H1 (cell line): ENCODE data around the gene PBOV1. TPM values are rescaled to one million over a fixed set of nuclear protein-coding genes. Genes with fewer than 3 reads are reported as not detected.

Source experiments
- ASH2L ChIP-seq: fragments of 200-600, 300-600 bp; sonication (generic); IDR thresholded peaks from one replicate; pipeline ENCODE4 v1.7.1; 2017; ENCODE audit warnings: low read length
- CHD1 ChIP-seq: IDR thresholded peaks from 2 replicates; pipeline ENCODE4 v1.6.1; 2012; ENCODE audit warnings: low read depth, low read length, improper control_type of control experiment
- EZH2 ChIP-seq: fragments of 200-600 bp; sonication (generic); IDR thresholded peaks from 2 replicates; pipeline ENCODE4 v1.7.1; 2012; ENCODE audit warnings: low read depth, mild to moderate bottlenecking, moderate library complexity, low read length, inconsistent platforms; ENCODE audit not compliant: severe bottlenecking
- GTF2F1 ChIP-seq: IDR thresholded peaks from 2 replicates; pipeline ENCODE4 v1.6.1; 2012; ENCODE audit warnings: low read depth, low read length, improper control_type of control experiment, borderline replicate concordance
- HDAC2 ChIP-seq, 2 experiments: fragments of 300-600 bp in 1 of 2; sonication (generic) in 1 of 2; IDR thresholded peaks; 2 replicates each; pipeline ENCODE4 v1.6.1; 2011 to 2012; ENCODE audit warnings: low read depth in 2 of 2, low read length in 2 of 2, mild to moderate bottlenecking in 2 of 2, moderate library complexity in 2 of 2, borderline replicate concordance in 1 of 2, inconsistent platforms in 1 of 2
- KDM1A ChIP-seq: fragments of 200-600, 300-600 bp; sonication (generic); IDR thresholded peaks from 2 replicates; pipeline ENCODE4 v1.7.1; 2016; ENCODE audit warnings: mild to moderate bottlenecking, low read length, borderline replicate concordance
- POU5F1 ChIP-seq: IDR thresholded peaks from 2 replicates; pipeline ENCODE4 v1.6.1; 2011; ENCODE audit warnings: low read depth, mild to moderate bottlenecking, low read length, moderate library complexity
- SP1 ChIP-seq: IDR thresholded peaks from 2 replicates; pipeline ENCODE4 v1.6.1; 2011; ENCODE audit warnings: low read depth, low read length
- YY1 ChIP-seq: IDR thresholded peaks from 2 replicates; pipeline ENCODE4 v1.6.1; 2011; ENCODE audit warnings: low read depth, mild to moderate bottlenecking, low read length
- polyA plus RNA-seq, 7 experiments: library from polyadenylated mRNA; depleted of rRNA in 3 of 7; stranded (reverse) in 5 of 7; unstranded in 2 of 7; fragments of >200 nt in 5 of 7; fragments of 200-250 nt in 2 of 7; gene quantifications; 1 replicate in 5 of 7; 2 replicates in 1 of 7; 4 replicates in 1 of 7; pipeline versions ENCODE4 v1.2.1 to v1.2.3, GENCODE V29; 2011 to 2013; ENCODE audit warnings: missing spikeins in 2 of 7, mixed read lengths in 2 of 7
- total RNA-seq: library from RNA; stranded (reverse); fragmentation: NEBNext Ultra II Directional; extraction: Animal tissue kit (Norgen Biotek cat#: 25700); gene quantifications from 2 replicates; pipeline ENCODE4 v1.2.1, GENCODE V29; 2021
- TF ChIP-seq, protein P1 (sequence below): fragments of 300-600 bp; sonication (generic); IDR thresholded peaks from 2 replicates; pipeline ENCODE4 v1.7.1; 2012; ENCODE audit warnings: low read length, moderate library complexity, mild to moderate bottlenecking, inconsistent platforms; ENCODE audit not compliant: insufficient replicate concordance

PBOV1 gene
- total and polyA plus RNA-seq, 2 of the 8 experiments (the other 6 are each of a cell fraction or from before 2014, with no cell fraction given): not detected

DNA sequence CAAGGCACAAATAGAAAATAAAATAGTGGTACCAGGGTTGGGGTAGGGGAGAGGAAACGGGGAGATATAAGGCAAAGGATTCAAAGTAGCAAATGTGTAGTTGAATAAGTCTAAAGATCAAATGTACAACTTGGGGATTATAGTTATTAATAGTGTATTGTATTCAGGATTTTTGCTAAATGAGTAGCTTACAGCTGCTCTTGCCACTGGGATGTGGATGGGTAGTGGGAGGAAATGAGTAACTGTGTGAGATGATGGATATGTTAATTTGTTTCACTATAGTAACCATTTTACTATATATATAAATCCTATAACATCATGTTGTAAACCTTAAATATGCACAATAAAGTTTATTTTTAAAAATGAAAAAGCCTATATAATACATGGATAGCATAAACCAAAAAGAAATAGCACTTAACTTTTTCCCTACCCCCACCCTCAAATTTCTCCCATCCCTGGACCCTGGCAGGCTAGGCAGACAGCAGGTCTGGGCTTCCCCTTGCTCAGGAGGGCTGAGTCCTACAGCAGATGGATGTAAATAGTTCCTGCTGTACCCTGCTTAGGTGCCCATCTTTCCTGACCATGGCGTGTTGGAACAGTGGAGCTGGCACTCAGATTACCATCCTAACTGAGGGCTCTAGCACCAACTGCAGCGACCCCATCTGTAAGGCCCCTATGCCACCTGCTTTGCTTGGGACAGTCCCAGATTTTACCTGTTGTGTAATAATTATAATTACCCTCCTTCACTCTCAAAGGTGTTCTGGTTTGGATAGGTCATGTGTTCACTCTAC, 28.6 kb upstream of the PBOV1 start (continued):
- TF ChIP-seq, protein P1, sequence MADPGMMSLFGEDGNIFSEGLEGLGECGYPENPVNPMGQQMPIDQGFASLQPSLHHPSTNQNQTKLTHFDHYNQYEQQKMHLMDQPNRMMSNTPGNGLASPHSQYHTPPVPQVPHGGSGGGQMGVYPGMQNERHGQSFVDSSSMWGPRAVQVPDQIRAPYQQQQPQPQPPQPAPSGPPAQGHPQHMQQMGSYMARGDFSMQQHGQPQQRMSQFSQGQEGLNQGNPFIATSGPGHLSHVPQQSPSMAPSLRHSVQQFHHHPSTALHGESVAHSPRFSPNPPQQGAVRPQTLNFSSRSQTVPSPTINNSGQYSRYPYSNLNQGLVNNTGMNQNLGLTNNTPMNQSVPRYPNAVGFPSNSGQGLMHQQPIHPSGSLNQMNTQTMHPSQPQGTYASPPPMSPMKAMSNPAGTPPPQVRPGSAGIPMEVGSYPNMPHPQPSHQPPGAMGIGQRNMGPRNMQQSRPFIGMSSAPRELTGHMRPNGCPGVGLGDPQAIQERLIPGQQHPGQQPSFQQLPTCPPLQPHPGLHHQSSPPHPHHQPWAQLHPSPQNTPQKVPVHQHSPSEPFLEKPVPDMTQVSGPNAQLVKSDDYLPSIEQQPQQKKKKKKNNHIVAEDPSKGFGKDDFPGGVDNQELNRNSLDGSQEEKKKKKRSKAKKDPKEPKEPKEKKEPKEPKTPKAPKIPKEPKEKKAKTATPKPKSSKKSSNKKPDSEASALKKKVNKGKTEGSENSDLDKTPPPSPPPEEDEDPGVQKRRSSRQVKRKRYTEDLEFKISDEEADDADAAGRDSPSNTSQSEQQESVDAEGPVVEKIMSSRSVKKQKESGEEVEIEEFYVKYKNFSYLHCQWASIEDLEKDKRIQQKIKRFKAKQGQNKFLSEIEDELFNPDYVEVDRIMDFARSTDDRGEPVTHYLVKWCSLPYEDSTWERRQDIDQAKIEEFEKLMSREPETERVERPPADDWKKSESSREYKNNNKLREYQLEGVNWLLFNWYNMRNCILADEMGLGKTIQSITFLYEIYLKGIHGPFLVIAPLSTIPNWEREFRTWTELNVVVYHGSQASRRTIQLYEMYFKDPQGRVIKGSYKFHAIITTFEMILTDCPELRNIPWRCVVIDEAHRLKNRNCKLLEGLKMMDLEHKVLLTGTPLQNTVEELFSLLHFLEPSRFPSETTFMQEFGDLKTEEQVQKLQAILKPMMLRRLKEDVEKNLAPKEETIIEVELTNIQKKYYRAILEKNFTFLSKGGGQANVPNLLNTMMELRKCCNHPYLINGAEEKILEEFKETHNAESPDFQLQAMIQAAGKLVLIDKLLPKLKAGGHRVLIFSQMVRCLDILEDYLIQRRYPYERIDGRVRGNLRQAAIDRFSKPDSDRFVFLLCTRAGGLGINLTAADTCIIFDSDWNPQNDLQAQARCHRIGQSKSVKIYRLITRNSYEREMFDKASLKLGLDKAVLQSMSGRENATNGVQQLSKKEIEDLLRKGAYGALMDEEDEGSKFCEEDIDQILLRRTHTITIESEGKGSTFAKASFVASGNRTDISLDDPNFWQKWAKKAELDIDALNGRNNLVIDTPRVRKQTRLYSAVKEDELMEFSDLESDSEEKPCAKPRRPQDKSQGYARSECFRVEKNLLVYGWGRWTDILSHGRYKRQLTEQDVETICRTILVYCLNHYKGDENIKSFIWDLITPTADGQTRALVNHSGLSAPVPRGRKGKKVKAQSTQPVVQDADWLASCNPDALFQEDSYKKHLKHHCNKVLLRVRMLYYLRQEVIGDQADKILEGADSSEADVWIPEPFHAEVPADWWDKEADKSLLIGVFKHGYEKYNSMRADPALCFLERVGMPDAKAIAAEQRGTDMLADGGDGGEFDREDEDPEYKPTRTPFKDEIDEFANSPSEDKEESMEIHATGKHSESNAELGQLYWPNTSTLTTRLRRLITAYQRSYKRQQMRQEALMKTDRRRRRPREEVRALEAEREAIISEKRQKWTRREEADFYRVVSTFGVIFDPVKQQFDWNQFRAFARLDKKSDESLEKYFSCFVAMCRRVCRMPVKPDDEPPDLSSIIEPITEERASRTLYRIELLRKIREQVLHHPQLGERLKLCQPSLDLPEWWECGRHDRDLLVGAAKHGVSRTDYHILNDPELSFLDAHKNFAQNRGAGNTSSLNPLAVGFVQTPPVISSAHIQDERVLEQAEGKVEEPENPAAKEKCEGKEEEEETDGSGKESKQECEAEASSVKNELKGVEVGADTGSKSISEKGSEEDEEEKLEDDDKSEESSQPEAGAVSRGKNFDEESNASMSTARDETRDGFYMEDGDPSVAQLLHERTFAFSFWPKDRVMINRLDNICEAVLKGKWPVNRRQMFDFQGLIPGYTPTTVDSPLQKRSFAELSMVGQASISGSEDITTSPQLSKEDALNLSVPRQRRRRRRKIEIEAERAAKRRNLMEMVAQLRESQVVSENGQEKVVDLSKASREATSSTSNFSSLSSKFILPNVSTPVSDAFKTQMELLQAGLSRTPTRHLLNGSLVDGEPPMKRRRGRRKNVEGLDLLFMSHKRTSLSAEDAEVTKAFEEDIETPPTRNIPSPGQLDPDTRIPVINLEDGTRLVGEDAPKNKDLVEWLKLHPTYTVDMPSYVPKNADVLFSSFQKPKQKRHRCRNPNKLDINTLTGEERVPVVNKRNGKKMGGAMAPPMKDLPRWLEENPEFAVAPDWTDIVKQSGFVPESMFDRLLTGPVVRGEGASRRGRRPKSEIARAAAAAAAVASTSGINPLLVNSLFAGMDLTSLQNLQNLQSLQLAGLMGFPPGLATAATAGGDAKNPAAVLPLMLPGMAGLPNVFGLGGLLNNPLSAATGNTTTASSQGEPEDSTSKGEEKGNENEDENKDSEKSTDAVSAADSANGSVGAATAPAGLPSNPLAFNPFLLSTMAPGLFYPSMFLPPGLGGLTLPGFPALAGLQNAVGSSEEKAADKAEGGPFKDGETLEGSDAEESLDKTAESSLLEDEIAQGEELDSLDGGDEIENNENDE: no peak
- no peak for TF ChIP-seq POU5F1
- TF ChIP-seq GTF2F1: no peak
- no peak for TF ChIP-seq YY1
- no peak for TF ChIP-seq HDAC2 (IDR thresholded peaks at IDR 0.05; ENCODE audit: borderline replicate concordance in 1 of 2, low read depth in 2 of 2, low read length in 2 of 2)
- TF ChIP-seq ASH2L: no peak
- TF ChIP-seq CHD1: no peak
- no peak for TF ChIP-seq EZH2
- no peak for TF ChIP-seq KDM1A
- no peak for TF ChIP-seq SP1
